Measurements from ENCODE around the gene KRT7.

The KRT7 gene

DNA sequence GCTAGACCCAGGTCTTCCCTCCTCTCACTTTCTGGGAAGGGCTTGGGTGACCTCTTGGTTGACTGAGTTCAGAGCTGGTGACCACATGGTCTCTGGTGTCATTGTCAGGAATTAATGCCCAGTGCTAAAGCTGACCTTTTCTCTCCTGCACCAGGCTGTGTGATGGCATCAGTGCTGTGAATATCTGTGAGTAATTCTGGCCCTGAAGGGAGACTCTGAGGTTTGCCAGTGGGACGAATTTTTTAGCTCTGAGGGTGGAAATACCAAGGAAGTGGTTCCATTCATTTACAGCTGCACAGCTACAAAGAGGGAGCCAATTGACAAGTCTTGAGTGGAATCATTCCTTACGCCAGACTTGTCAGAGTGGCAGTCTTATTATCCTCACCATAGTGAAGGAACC lies 35.2 kb downstream of the KRT7 start:
- Histone ChIP-seq H3K27ac (ENCODE audit: poor library complexity, severe bottlenecking) (no peak overlapping the region), H3K9me3 (ENCODE audit: severe bottlenecking) (no peaks in the 10 kb centered on the region), H3K36me3 (ENCODE audit: low read depth) (no peaks in the 10 kb centered on the region), H3K4me1 (ENCODE audit: insufficient read depth, poor library complexity, severe bottlenecking) (peaks cover 5% of the 10 kb centered on the region), H3K4me3 (ENCODE audit: severe bottlenecking) (no peak overlapping the region), H3K27me3 (ENCODE audit: insufficient read depth, poor library complexity, severe bottlenecking) (no peaks in the 10 kb centered on the region)
- TF ChIP-seq, protein P1, sequence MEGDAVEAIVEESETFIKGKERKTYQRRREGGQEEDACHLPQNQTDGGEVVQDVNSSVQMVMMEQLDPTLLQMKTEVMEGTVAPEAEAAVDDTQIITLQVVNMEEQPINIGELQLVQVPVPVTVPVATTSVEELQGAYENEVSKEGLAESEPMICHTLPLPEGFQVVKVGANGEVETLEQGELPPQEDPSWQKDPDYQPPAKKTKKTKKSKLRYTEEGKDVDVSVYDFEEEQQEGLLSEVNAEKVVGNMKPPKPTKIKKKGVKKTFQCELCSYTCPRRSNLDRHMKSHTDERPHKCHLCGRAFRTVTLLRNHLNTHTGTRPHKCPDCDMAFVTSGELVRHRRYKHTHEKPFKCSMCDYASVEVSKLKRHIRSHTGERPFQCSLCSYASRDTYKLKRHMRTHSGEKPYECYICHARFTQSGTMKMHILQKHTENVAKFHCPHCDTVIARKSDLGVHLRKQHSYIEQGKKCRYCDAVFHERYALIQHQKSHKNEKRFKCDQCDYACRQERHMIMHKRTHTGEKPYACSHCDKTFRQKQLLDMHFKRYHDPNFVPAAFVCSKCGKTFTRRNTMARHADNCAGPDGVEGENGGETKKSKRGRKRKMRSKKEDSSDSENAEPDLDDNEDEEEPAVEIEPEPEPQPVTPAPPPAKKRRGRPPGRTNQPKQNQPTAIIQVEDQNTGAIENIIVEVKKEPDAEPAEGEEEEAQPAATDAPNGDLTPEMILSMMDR (IDR thresholded peaks at IDR 0.05; ENCODE audit: poor library complexity, severe bottlenecking), result no peak
- DNase-seq (ENCODE audit: low spot score) (no peak), ATAC-seq (ENCODE audit: low read depth) (no peak)

DNA sequence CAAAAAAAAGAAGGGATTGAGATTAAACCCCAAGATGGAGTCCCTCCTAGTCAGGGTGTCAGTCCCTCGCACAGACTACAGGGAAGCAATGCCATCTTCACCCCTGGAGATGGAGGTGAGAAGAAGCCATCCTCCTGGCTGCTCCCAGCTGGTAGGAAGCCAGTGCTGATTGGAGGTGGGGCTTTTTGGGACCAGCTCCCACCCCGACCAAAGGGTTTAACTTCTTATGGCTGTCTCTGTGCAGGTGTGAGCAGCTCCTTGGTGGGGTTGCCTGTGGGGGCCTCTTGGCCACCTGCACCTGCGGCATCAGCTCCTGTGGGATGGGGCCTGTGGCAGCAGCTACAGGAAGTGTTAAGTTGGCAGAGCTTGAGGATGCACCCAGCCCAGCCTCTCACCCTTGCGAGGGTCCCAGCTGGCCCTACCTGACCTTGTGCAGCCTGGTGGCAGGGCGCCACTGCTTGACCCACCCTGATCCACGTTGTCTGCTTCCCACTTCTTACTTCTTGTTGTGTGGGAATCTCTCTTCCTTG lies 37.6 kb downstream of the KRT7 start:
- H3K27ac ChIP-seq (ENCODE audit: poor library complexity, severe bottlenecking), result no peak overlapping the region
- no peaks in the 10 kb centered on the region for H3K27me3 ChIP-seq (ENCODE audit: insufficient read depth, poor library complexity, severe bottlenecking)
- H3K4me1 ChIP-seq (ENCODE audit: insufficient read depth, poor library complexity, severe bottlenecking), result peaks cover 5% of the 10 kb centered on the region
- H3K4me3 ChIP-seq (ENCODE audit: severe bottlenecking), result no peak overlapping the region
- DNase-seq (ENCODE audit: low spot score) (no peak), ATAC-seq (ENCODE audit: low read depth) (no peak)
- H3K36me3 ChIP-seq (ENCODE audit: low read depth), result no peaks in the 10 kb centered on the region
- TF ChIP-seq, protein P1 (IDR thresholded peaks at IDR 0.05; ENCODE audit: poor library complexity, severe bottlenecking), result no peak
- H3K9me3 ChIP-seq (ENCODE audit: severe bottlenecking), result no peaks in the 10 kb centered on the region

DNA sequence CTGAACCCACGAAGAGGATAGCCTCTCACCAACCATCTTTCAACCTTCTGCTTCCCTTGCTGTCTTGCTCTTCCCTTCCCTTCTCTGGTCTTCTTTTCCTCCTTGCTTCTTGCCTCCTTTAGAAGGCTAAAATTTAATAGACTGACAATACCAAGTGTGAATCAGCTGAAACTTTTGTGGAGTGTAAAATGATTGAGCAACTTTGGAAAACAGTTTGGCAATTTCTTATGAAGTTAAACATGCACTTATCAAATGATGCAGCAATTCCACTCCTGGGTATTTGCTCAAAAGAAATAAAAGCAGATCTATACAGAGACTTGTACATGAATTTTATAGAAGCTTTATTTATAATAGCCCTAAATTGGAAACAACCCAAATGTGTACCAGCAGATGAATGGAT lies 38.1 kb downstream of the KRT7 start:
- H3K4me3 ChIP-seq (ENCODE audit: severe bottlenecking), result no peak overlapping the region
- H3K27ac ChIP-seq (ENCODE audit: poor library complexity, severe bottlenecking), result no peak overlapping the region
- DNase-seq (ENCODE audit: low spot score) (no peak), ATAC-seq (ENCODE audit: low read depth) (no peak)
- H3K36me3 ChIP-seq (ENCODE audit: low read depth), result no peaks in the 10 kb centered on the region
- no peaks in the 10 kb centered on the region for H3K27me3 ChIP-seq (ENCODE audit: insufficient read depth, poor library complexity, severe bottlenecking)
- peaks cover 5% of the 10 kb centered on the region for H3K4me1 ChIP-seq (ENCODE audit: insufficient read depth, poor library complexity, severe bottlenecking)
- H3K9me3 ChIP-seq (ENCODE audit: severe bottlenecking), result no peaks in the 10 kb centered on the region
- TF ChIP-seq, protein P1 (IDR thresholded peaks at IDR 0.05; ENCODE audit: poor library complexity, severe bottlenecking), result no peak

DNA sequence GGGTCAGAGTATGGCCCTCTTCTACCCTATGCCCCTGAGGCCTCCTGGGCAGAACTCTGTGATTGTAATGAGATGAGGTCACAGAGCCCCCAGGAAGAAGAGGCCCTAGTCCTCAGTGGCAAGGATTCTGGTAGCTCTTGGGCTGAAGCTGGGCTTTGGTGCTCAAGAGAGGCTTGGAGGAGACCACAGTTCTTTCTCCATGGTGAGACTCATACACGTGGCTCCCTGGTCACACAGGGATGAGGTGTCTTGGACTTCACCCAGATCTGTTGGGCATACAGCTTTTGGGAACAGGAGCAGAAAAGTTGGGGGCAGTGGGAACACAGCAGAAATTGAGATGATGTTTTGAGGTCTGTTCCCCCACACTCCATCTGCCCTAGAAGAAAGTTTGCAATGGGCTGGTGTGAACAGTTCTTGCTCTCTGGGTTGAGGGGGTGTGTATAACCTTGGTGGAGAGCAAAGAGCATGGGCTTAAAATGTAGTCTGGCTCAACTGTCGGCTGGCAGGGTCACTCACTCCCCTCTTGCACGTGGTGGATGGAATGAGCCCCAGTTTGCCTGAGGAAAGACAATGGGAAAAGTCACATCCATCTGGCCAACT lies 41.6 kb downstream of the KRT7 start, which contains the start of gene KRT86:
Gene KRT86, plus strand, starts transcription at position 125 of the 600 bp plus-strand sequence. CDS start 27,272 bp downstream, outside the sequence.
- H3K9me3 ChIP-seq (ENCODE audit: severe bottlenecking), result no peaks in the 10 kb centered on the region
- H3K4me3 ChIP-seq (ENCODE audit: severe bottlenecking), result no peak within 1 kb of the TSS
- no peaks in the 10 kb centered on the region for H3K36me3 ChIP-seq (ENCODE audit: low read depth)
- ATAC-seq (ENCODE audit: low read depth) (no peak), DNase-seq (ENCODE audit: low spot score) (no peak)
- no peaks in the 10 kb centered on the region for H3K27me3 ChIP-seq (ENCODE audit: insufficient read depth, poor library complexity, severe bottlenecking)
- TF ChIP-seq, protein P1 (IDR thresholded peaks at IDR 0.05; ENCODE audit: poor library complexity, severe bottlenecking), result no peak
- H3K27ac ChIP-seq (ENCODE audit: poor library complexity, severe bottlenecking), result no peak within 1 kb of the TSS
- peaks cover 17% of the 10 kb centered on the region for H3K4me1 ChIP-seq (ENCODE audit: insufficient read depth, poor library complexity, severe bottlenecking)

DNA sequence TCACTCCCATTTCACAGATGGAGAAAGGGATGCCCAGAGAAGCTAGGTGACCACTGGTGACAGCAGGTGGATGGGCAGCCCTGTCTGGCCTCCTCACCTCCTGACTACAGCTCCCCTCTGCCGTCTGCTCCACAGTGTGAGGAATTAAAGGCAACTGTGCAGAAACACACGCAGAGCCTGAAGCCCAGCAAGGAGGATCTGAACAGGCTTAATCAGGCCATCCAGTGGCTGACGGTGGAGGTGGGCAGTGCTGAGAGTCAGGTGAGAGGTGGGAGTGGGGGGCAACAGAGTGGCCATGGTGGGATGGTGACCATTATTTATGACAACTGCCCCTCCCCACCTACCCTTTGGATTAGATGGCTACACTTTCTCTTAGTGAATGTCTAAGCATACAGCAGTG lies 42.6 kb downstream of the KRT7 start:
- Histone ChIP-seq H3K27me3 (ENCODE audit: insufficient read depth, poor library complexity, severe bottlenecking) (no peaks in the 10 kb centered on the region), H3K4me3 (ENCODE audit: severe bottlenecking) (no peak overlapping the region), H3K9me3 (ENCODE audit: severe bottlenecking) (no peaks in the 10 kb centered on the region), H3K4me1 (ENCODE audit: insufficient read depth, poor library complexity, severe bottlenecking) (peaks cover 25% of the 10 kb centered on the region), H3K27ac (ENCODE audit: poor library complexity, severe bottlenecking) (no peak overlapping the region), H3K36me3 (ENCODE audit: low read depth) (no peaks in the 10 kb centered on the region)
- ATAC-seq (ENCODE audit: low read depth) (no peak), DNase-seq (ENCODE audit: low spot score) (no peak)
- TF ChIP-seq, protein P1 (IDR thresholded peaks at IDR 0.05; ENCODE audit: poor library complexity, severe bottlenecking), result no peak
